Lung (tissue), 12 donors: ENCODE data around the gene GALK2. TPM values are rescaled to one million over a fixed set of nuclear protein-coding genes. Genes with fewer than 3 reads are reported as not detected.
"Not testable (repeated sequence)": the region's sequence is repeated elsewhere in the genome, so short reads cannot be mapped to it uniquely, and the experiment has no call there.

Source experiments
- ATAC-seq: fragments of 200-7000 bp; cut with Tn5 transposase; one replicate; pipeline ENCODE4 v1.9.1; 2020; ENCODE audit warnings: moderate number of reproducible peaks; ENCODE audit not compliant: insufficient read depth, low FRiP score
- DNase-seq, 3 donors: peaks; one replicate each; pipeline ENCODE4 v3.0.0-alpha.2; 2013 to 2017
- H3K27ac ChIP-seq, 2 donors: one replicate each; pipeline ENCODE4 v1.5.1; 2013; ENCODE audit warnings: mild to moderate bottlenecking in 2 of 2, moderate library complexity in 2 of 2, control low read depth in 1 of 2, inconsistent platforms in 1 of 2, low read depth in 1 of 2, low read length in 1 of 2
- H3K27me3 ChIP-seq, 3 donors: one replicate each; pipeline ENCODE4 v1.5.1; 2013; ENCODE audit warnings: low read length in 2 of 3; ENCODE audit not compliant: control insufficient read depth in 3 of 3, insufficient read depth in 3 of 3
- H3K36me3 ChIP-seq, 4 donors: one replicate each; pipeline ENCODE4 v1.5.1; 2013; ENCODE audit warnings: low read length in 4 of 4, mild to moderate bottlenecking in 1 of 4, moderate library complexity in 1 of 4; ENCODE audit not compliant: control insufficient read depth in 4 of 4, insufficient read depth in 4 of 4
- H3K4me1 ChIP-seq, 5 donors: one replicate each; pipeline ENCODE4 v1.5.1; 2013; ENCODE audit warnings: low read length in 5 of 5, mild to moderate bottlenecking in 2 of 5, moderate library complexity in 1 of 5; ENCODE audit not compliant: control insufficient read depth in 5 of 5, insufficient read depth in 5 of 5
- H3K4me3 ChIP-seq: one replicate; pipeline ENCODE4 v1.5.1; 2013; ENCODE audit warnings: mild to moderate bottlenecking, control low read depth, moderate library complexity
- H3K9ac ChIP-seq, 2 donors: one replicate each; pipeline ENCODE4 v1.5.1; 2013; ENCODE audit warnings: low read length in 2 of 2, control low read depth in 1 of 2; ENCODE audit not compliant: insufficient read depth in 1 of 2
- H3K9me3 ChIP-seq, 4 donors: one replicate each; pipeline ENCODE4 v1.5.1; 2013; ENCODE audit warnings: low read length in 3 of 4, mild to moderate bottlenecking in 1 of 4, moderate library complexity in 1 of 4; ENCODE audit not compliant: control insufficient read depth in 4 of 4, insufficient read depth in 3 of 4
- CTCF ChIP-seq: IDR thresholded peaks from 2 replicates; pipeline ENCODE4 v1.5.1; 2012; ENCODE audit warnings: mild to moderate bottlenecking; ENCODE audit errors: control extremely low read depth, extremely low read depth
- WGBS, 2 donors: extraction: QIAGEN DNeasy Blood & Tissue Kit; methylation state at CpG; one replicate each; pipeline ENCODE4 v1.1.7; 2013; 5-methylcytosine and 5-hydroxymethylcytosine counted together
- polyA plus RNA-seq, 2 donors: library from polyadenylated mRNA; stranded (reverse); fragments of 200-250 nt; gene quantifications; one replicate each; pipeline ENCODE4 v1.2.1, GENCODE V29; 2013
- total RNA-seq, 2 donors: library from RNA; depleted of rRNA in 1 of 2; stranded (reverse); fragments of >200 nt in 1 of 2; gene quantifications; one replicate each; pipeline ENCODE4 v1.2.1, GENCODE V29; 2014 to 2021
- donor health status: control.
- donor health status: control.
- donor health status: Bipolar disorder and iron deficiency.
- donor health status: healthy.
- donor health status: DM: yes; HTN: yes; CAD: no.

The GALK2 gene
- total and polyA plus RNA-seq, 4 donors = 12.4 to 44.8 (median 34.0) TPM

GRCh38 chr15:49168016-49168415, 2.0 kb upstream of the GALK2 start:
- H3K9ac ChIP-seq = no peak overlapping the region
- peaks cover 0 to 7% (median 2%) of the 10 kb centered on the region in 5 donors for H3K4me1 ChIP-seq
- ATAC-seq (no peak), DNase-seq (no peak)
- TF ChIP-seq CTCF = no peak
- no peaks in the 10 kb centered on the region for H3K27me3 ChIP-seq
- H3K27ac ChIP-seq = no peak overlapping the region
- no peaks in the 10 kb centered on the region for H3K9me3 ChIP-seq
- H3K4me3 ChIP-seq = no peak overlapping the region
- H3K36me3 ChIP-seq = no peaks in the 10 kb centered on the region
- WGBS, 2 donors = 90 to 93% methylated on average over 3 of the region's 3 CpGs

- no peaks in the 10 kb centered on the region for H3K36me3 ChIP-seq
- TF ChIP-seq CTCF = no peak
- peaks cover 0 to 7% (median 2%) of the 10 kb centered on the region in 5 donors for H3K4me1 ChIP-seq
- H3K9ac ChIP-seq = no peak overlapping the region
- H3K27me3 ChIP-seq = no peaks in the 10 kb centered on the region
- no peak overlapping the region for H3K27ac ChIP-seq
- no peaks in the 10 kb centered on the region for H3K9me3 ChIP-seq
- no peak overlapping the region for H3K4me3 ChIP-seq
- WGBS, 2 donors = 97 to 98% methylated on average over 12 of the region's 12 CpGs
- DNase-seq (no peak), ATAC-seq (no peak)
Observed at GRCh38 chr15:49171790-49172189, 1.7 kb downstream of the GALK2 start.

- Histone ChIP-seq H3K27ac (no peak overlapping the region), H3K9me3 (no peaks in the 10 kb centered on the region), H3K4me1 (peaks cover 0 to 7% (median 2%) of the 10 kb centered on the region in 5 donors), H3K27me3 (no peaks in the 10 kb centered on the region), H3K4me3 (no peak overlapping the region), H3K9ac (no peak overlapping the region), H3K36me3 (peaks cover 0 to 5% (median 0%) of the 10 kb centered on the region in 4 donors)
- no peak for DNase-seq
- 73 to 85% methylated on average over 3 of the region's 3 CpGs for WGBS, 2 donors
- ATAC-seq = no peak
- TF ChIP-seq CTCF = no peak
Observed at GRCh38 chr15:49174902-49175301, 4.9 kb downstream of the GALK2 start.

- DNase-seq, H3K36me3 ChIP-seq, ATAC-seq, H3K9me3 ChIP-seq, H3K27ac ChIP-seq, H3K9ac ChIP-seq, H3K4me1 ChIP-seq, H3K27me3 ChIP-seq, H3K4me3 ChIP-seq: not testable (repeated sequence)
- WGBS, 2 donors = 94 to 97% methylated on average over 6 of the region's 6 CpGs
Observed at GRCh38 chr15:49175582-49176397, 5.7 kb downstream of the GALK2 start.
